GM12878 (cell line): Measurements from ENCODE around the gene KCND2. TPM values are rescaled to one million over a fixed set of nuclear protein-coding genes. Genes with fewer than 3 reads are reported as not detected.

Experiments
- ATAC-seq: fragments of 200-7000 bp; cut with Tn5 transposase; 3 replicates; pipeline ENCODE4 v1.9.1; 2020; ENCODE audit warnings: mild to moderate bottlenecking, moderate library complexity
- BruUV-seq: library from RNA; stranded (reverse); fragments of 400-500 nt; replicated peaks from 2 replicates; lab custom pipeline; 2021; lab: Mats Ljungman, UMichigan
- CTCF ChIA-PET: fragments of 300-600 bp; sonication (Branson Sonifier 250); formaldehyde crosslinking; extraction: SDS; loops from one replicate; lab custom pipeline; 2021; ENCODE audit warnings: inconsistent platforms; lab: Yijun Ruan, JAX
- POLR2A ChIA-PET: fragments of 350-600 bp; formaldehyde crosslinking; extraction: SDS; loops from one replicate; lab custom pipeline; 2021; ENCODE audit warnings: inconsistent platforms; lab: Charles Lee
- RAD21 ChIA-PET: fragments of 300-600 bp; sonication (Branson Sonifier 250); formaldehyde crosslinking; loops from one replicate; lab custom pipeline; 2023; ENCODE audit warnings: antibody characterized with exemption; ENCODE audit not compliant: unreplicated experiment; lab: Charles Lee
- SMC1A ChIA-PET: fragments of 300-600 bp; sonication (Branson Sonifier 250); formaldehyde crosslinking; loops from one replicate; lab custom pipeline; 2023; ENCODE audit not compliant: unreplicated experiment, uncharacterized antibody; lab: Charles Lee
- DNase-seq: peaks from one replicate; pipeline ENCODE4 v3.0.0-alpha.2; 2011; ENCODE audit warnings: low read depth, low spot score
- FAIRE-seq: peaks from 3 replicates; lab custom pipeline; 2011; peaks lifted over from hg19 to GRCh38; lab: Jason Lieb, UNC
- H2AFZ ChIP-seq: 2 replicates; pipeline ENCODE4 v1.6.0; 2011; ENCODE audit warnings: low read depth, low read length, control low read depth; ENCODE audit not compliant: control insufficient read depth
- H3K27ac ChIP-seq: 2 replicates; pipeline ENCODE4 v1.5.1; 2011; ENCODE audit warnings: control low read depth; ENCODE audit not compliant: control insufficient read depth, insufficient read depth
- H3K27me3 ChIP-seq, 2 experiments: replicated peaks in 1 of 2; 2 replicates each; pipeline versions ENCODE4 v1.6.0 to v1.6.1; 2011; ENCODE audit warnings: low read length in 1 of 2; ENCODE audit not compliant: control insufficient read depth in 2 of 2, insufficient read depth in 2 of 2
- H3K36me3 ChIP-seq, 2 experiments: 2 replicates each; pipeline ENCODE4 v1.5.1; 2011; ENCODE audit warnings: low read length in 1 of 2; ENCODE audit not compliant: control insufficient read depth in 2 of 2, insufficient read depth in 2 of 2
- H3K4me1 ChIP-seq: 2 replicates; pipeline ENCODE4 v1.6.1; 2011; ENCODE audit warnings: mild to moderate bottlenecking, low read length, moderate library complexity, mixed read lengths; ENCODE audit not compliant: control insufficient read depth, insufficient read depth
- H3K4me2 ChIP-seq: 2 replicates; pipeline ENCODE4 v1.6.0; 2011; ENCODE audit warnings: control low read depth; ENCODE audit not compliant: control insufficient read depth, insufficient read depth
- H3K4me3 ChIP-seq: fragments of 200-600 bp; sonication (generic); 2 replicates; pipeline ENCODE4 v1.5.1; 2016
- H3K79me2 ChIP-seq: 2 replicates; pipeline ENCODE4 v1.6.0; 2011; ENCODE audit warnings: low read length; ENCODE audit not compliant: control insufficient read depth, insufficient read depth
- H3K9ac ChIP-seq: 2 replicates; pipeline ENCODE4 v1.8.0; 2011; ENCODE audit warnings: low read length, control low read depth, mixed read lengths; ENCODE audit not compliant: control insufficient read depth, insufficient read depth
- H3K9me3 ChIP-seq: replicated peaks from 3 replicates; pipeline ENCODE4 v1.5.1; 2011; ENCODE audit warnings: mild to moderate bottlenecking, low read length; ENCODE audit not compliant: control insufficient read depth, insufficient read depth
- H4K20me1 ChIP-seq: 2 replicates; pipeline ENCODE4 v1.6.0; 2011; ENCODE audit not compliant: control insufficient read depth, insufficient read depth
- BMI1 ChIP-seq: fragments of 450-650 bp; IDR thresholded peaks from 2 replicates; pipeline ENCODE4 v1.6.1; 2016; ENCODE audit warnings: mild to moderate bottlenecking, moderate library complexity, borderline replicate concordance
- CEBPZ ChIP-seq: fragments of 150-350 bp; IDR thresholded peaks from 2 replicates; pipeline ENCODE4 v1.6.1; 2016; ENCODE audit warnings: low read depth, low read length
- CHD1 ChIP-seq: IDR thresholded peaks from 2 replicates; pipeline ENCODE4 v1.6.1; 2012; ENCODE audit warnings: low read depth, low read length, improper control_type of control experiment
- EGR1 ChIP-seq, 2 experiments: IDR thresholded peaks; 1 replicate in 1 of 2; 2 replicates in 1 of 2; pipeline ENCODE4 v1.6.1; 2011 to 2012; ENCODE audit warnings: low read depth in 2 of 2, low read length in 2 of 2, borderline replicate concordance in 1 of 2, mild to moderate bottlenecking in 1 of 2, moderate library complexity in 1 of 2
- EP300 ChIP-seq, 2 experiments: fragments of 150-350 bp in 1 of 2; IDR thresholded peaks; 2 replicates each; pipeline ENCODE4 v1.6.1; 2011 to 2012; ENCODE audit warnings: low read depth in 2 of 2, low read length in 2 of 2, borderline replicate concordance in 1 of 2, improper control_type of control experiment in 1 of 2, inconsistent platforms in 1 of 2; ENCODE audit not compliant: control insufficient read depth in 1 of 2
- FOS ChIP-seq: IDR thresholded peaks from 3 replicates; pipeline ENCODE4 v1.6.1; 2011; ENCODE audit warnings: borderline replicate concordance; ENCODE audit not compliant: insufficient read length; ENCODE audit errors: extremely low read depth
- IKZF2 ChIP-seq, 2 experiments: fragments of 450-650 bp; IDR thresholded peaks; 2 replicates each; pipeline ENCODE4 v1.6.1; 2017; ENCODE audit warnings: mild to moderate bottlenecking in 2 of 2, moderate library complexity in 2 of 2
- MYB ChIP-seq: fragments of 150-350 bp; IDR thresholded peaks from 2 replicates; pipeline ENCODE4 v1.6.1; 2014; ENCODE audit warnings: mild to moderate bottlenecking, low read depth, low read length, borderline replicate concordance
- NBN ChIP-seq: fragments of 450-650 bp; IDR thresholded peaks from 2 replicates; pipeline ENCODE4 v1.6.1; 2016
- NFIC ChIP-seq: IDR thresholded peaks from 2 replicates; pipeline ENCODE4 v1.6.1; 2012; ENCODE audit warnings: low read depth, mild to moderate bottlenecking, inconsistent platforms, low read length, moderate library complexity
- NFYA ChIP-seq: IDR thresholded peaks from 2 replicates; pipeline ENCODE4 v1.6.1; 2011; ENCODE audit warnings: low read depth, mild to moderate bottlenecking, low read length, improper control_type of control experiment, borderline replicate concordance
- RB1 ChIP-seq: fragments of 450-650 bp; formaldehyde crosslinking; IDR thresholded peaks from 2 replicates; pipeline ENCODE4 v1.6.1; 2017; ENCODE audit warnings: mild to moderate bottlenecking, borderline replicate concordance
- ZNF384 ChIP-seq: IDR thresholded peaks from 2 replicates; pipeline ENCODE4 v1.6.1; 2012; ENCODE audit warnings: low read depth, mild to moderate bottlenecking, low read length, improper control_type of control experiment, borderline replicate concordance
- WGBS: methylation state at CpG from one replicate; pipeline ENCODE4 v1.1.6; 2016; ENCODE audit warnings: low lambda C conversion rate; ENCODE audit not compliant: insufficient replicate concordance, insufficient coverage; ENCODE audit errors: missing lambda C conversion rate; 5-methylcytosine and 5-hydroxymethylcytosine counted together
- in situ Hi-C: fragments of 300-500 bp; cut with MboI; formaldehyde crosslinking; loops from 9 replicates; pipeline ENCODE4 v1.14.3; 2018; ENCODE audit warnings: mixed read lengths
- intact Hi-C: fragments of 100-400 bp; cut with micrococcal nuclease; formaldehyde crosslinking; loops from one replicate; pipeline ENCODE4 v1.14.2; 2022; ENCODE audit not compliant: unreplicated experiment
- polyA plus RNA-seq, 11 experiments: library from polyadenylated mRNA; depleted of rRNA in 4 of 11; unstranded in 6 of 11; stranded (reverse) in 5 of 11; fragments of >200 nt; fragmentation: Nextera tagmentation in 4 of 11; fragmentation: Illumina TruSeq in 1 of 11; extraction: Ambion mirVana in 4 of 11; extraction: Trizol in 1 of 11; gene quantifications; 1 replicate in 1 of 11; 2 replicates in 10 of 11; pipeline versions ENCODE4 v1.2.1 to v1.2.3, GENCODE V29; 2011 to 2016; ENCODE audit warnings: inconsistent platforms in 2 of 11, missing spikeins in 2 of 11, low read depth in 1 of 11
- total RNA-seq, 4 experiments: library from RNA; depleted of rRNA in 3 of 4; stranded (reverse); fragments of >200 nt in 3 of 4; fragmentation: Illumina TruSeq in 1 of 4; extraction: Trizol in 1 of 4; gene quantifications; 2 replicates each; pipeline versions ENCODE4 v1.2.1 to v1.2.3, GENCODE V29; 2013 to 2021

Gene KCND2
- total and polyA plus RNA-seq, 10 of the 15 experiments (the other 5 are each of a cell fraction or from before 2014, with no cell fraction given) = 3.6 to 22.3 (median 6.3) TPM

- POLR2A ChIA-PET = interaction anchor here (0.8 to 1.2 kb wide), 2 partner anchors 16 to 51 kb away, joined by 3 read pairs; no protein-coding TSS in a partner anchor
- Histone ChIP-seq H3K9me3 (no peaks in the 10 kb centered on the region; the same call in 2 of the 3 replicates), H3K4me3 (no peak overlapping the region), H3K36me3 (peaks cover 0 to 7% of the 10 kb centered on the region in 2 experiments; a peak in 1 of 4 replicates), H3K79me2 (no peaks in the 10 kb centered on the region; the same call in 1 of the 2 replicates), H2AFZ (no peak overlapping the region), H3K4me2 (no peak overlapping the region), H3K27ac (no peak overlapping the region), H3K4me1 (no peaks in the 10 kb centered on the region), H4K20me1 (no peaks in the 10 kb centered on the region), H3K27me3 (no peaks in the 10 kb centered on the region), H3K9ac (no peak overlapping the region)
- in situ Hi-C loops (no loop called here), intact Hi-C loops (no loop called here)
- CTCF ChIA-PET = interaction anchor here (0.9 to 1.1 kb wide), 2 partner anchors 11 to 63 kb away, joined by 3 read pairs; no protein-coding TSS in a partner anchor
- DNase-seq (no peak), ATAC-seq (no peak), FAIRE-seq (no peak)
- TF ChIP-seq EP300 (IDR thresholded peaks at IDR 0.05; ENCODE audit: borderline replicate concordance in 1 of 2, control insufficient read depth in 1 of 2, low read depth in 2 of 2, low read length in 2 of 2) = no peak
- no peak for TF ChIP-seq MYB
- no peak for TF ChIP-seq CHD1
- TF ChIP-seq ZNF384 = no peak
- no peak for TF ChIP-seq NFYA
- TF ChIP-seq BMI1 = no peak
- no peak for TF ChIP-seq NFIC
- SMC1A ChIA-PET = interaction anchor here (0.8 to 1.4 kb wide), 4 partner anchors 9 to 63 kb away, joined by 3 to 5 read pairs (median 4); no protein-coding TSS in a partner anchor
- no TSS peak for BruUV-seq
- WGBS = 32% methylated on average over 3 of the region's 3 CpGs
- RAD21 ChIA-PET = no interaction called here
These were observed 194.7 kb downstream of the KCND2 start for GRCh38 chr7:120467676-120468075.

- ATAC-seq (no peak), DNase-seq (no peak), FAIRE-seq (no peak)
- H3K27ac ChIP-seq = no peak overlapping the region
- in situ Hi-C loops = no loop called here
- POLR2A ChIA-PET = no interaction called here
- no peaks in the 10 kb centered on the region for H4K20me1 ChIP-seq
- CTCF ChIA-PET = interaction anchor here (1.1 kb wide), 1 partner anchor 15 kb away, joined by 3 read pairs; no protein-coding TSS in a partner anchor
- WGBS = 68% methylated on average over 3 of the region's 3 CpGs
- H3K4me1 ChIP-seq = no peaks in the 10 kb centered on the region
- H3K79me2 ChIP-seq = no peaks in the 10 kb centered on the region; the same call in 1 of the 2 replicates
- intact Hi-C loops = no loop called here
- H2AFZ ChIP-seq = no peak overlapping the region
- H3K27me3 ChIP-seq = no peaks in the 10 kb centered on the region
- no peak overlapping the region for H3K9ac ChIP-seq
- H3K36me3 ChIP-seq = peaks cover 0 to 7% of the 10 kb centered on the region in 2 experiments; a peak in 2 of 4 replicates
- no peak overlapping the region for H3K4me3 ChIP-seq
- H3K4me2 ChIP-seq = no peak overlapping the region
- H3K9me3 ChIP-seq = no peaks in the 10 kb centered on the region; the same call in 2 of the 3 replicates
- SMC1A ChIA-PET = interaction anchor here (0.8 to 1.5 kb wide), 2 partner anchors 56 to 63 kb away, joined by 3 to 6 read pairs; no protein-coding TSS in a partner anchor
- no TSS peak for BruUV-seq
- RAD21 ChIA-PET = no interaction called here
- no peak for TF ChIP-seq IKZF2 (IDR thresholded peaks at IDR 0.05)
- no peak for TF ChIP-seq NBN
- no peak for TF ChIP-seq RB1
- no peak for TF ChIP-seq EGR1 (IDR thresholded peaks at IDR 0.05; ENCODE audit: borderline replicate concordance in 1 of 2, low read depth in 2 of 2, low read length in 2 of 2)
- TF ChIP-seq CEBPZ = no peak
- TF ChIP-seq FOS = no peak
- TF ChIP-seq NFIC = no peak
These were observed 195.6 kb downstream of the KCND2 start for GRCh38 chr7:120468611-120469010.
